Measurements from ENCODE around the gene KCNK15. TPM values are rescaled to one million over a fixed set of nuclear protein-coding genes. Genes with fewer than 3 reads are reported as not detected.

KCNK15 gene
- total RNA-seq, 1 experiment from 2014 or later: 3.0 TPM

GRCh38 chr20:44800391-44801046 is 54.9 kb downstream of the KCNK15 start:
- intact Hi-C loops (cut with micrococcal nuclease): no loop called here
- no TSS peak for BruUV-seq (replicated peaks)
- ATAC-seq: no peak
- Histone ChIP-seq H2AFZ (ENCODE audit: low read length) (no peak overlapping the region), H3K36me3 (ENCODE audit: low read depth, low read length) (no peaks in the 10 kb centered on the region), H3K4me2 (ENCODE audit: low read length) (no peak overlapping the region), H3K27me3 (ENCODE audit: low read length) (peaks cover 41% of the 10 kb centered on the region), H3K9me2 (replicated peaks; ENCODE audit: low read length) (no peaks in the 10 kb centered on the region), H3K4me1 (ENCODE audit: insufficient read depth, low read length) (no peaks in the 10 kb centered on the region), H3K27ac (ENCODE audit: low read length) (no peak overlapping the region), H4K20me1 (ENCODE audit: low read length) (no peaks in the 10 kb centered on the region), H3F3A (ENCODE audit: low read length, unreplicated experiment) (no peaks in the 10 kb centered on the region), H3K4me3 (ENCODE audit: low read length) (no peak overlapping the region), H3K79me2 (ENCODE audit: low read length) (no peaks in the 10 kb centered on the region), H3K9me3 (ENCODE audit: low read length) (no peaks in the 10 kb centered on the region), H3K9ac (ENCODE audit: low read length) (no peak overlapping the region)
- TF ChIP-seq EZH2 (IDR thresholded peaks at IDR 0.05; ENCODE audit: low read length, unreplicated experiment) (no peak), CTCF (conservative IDR thresholded peaks at IDR 0.05; ENCODE audit: low read depth, low read length) (peak; percentile 66), EZH2phosphoT487 (IDR thresholded peaks at IDR 0.05; ENCODE audit: borderline replicate concordance, low read length) (no peak)
- no peak for DNase-seq
- CTCF ChIA-PET: interaction anchor here (0.6 kb wide), 1 partner anchor 311 kb away, joined by 3 read pairs; no protein-coding TSS in a partner anchor
- POLR2A ChIA-PET (ENCODE audit: unreplicated experiment): interaction anchor here (0.6 kb wide), 1 partner anchor 100 kb away, joined by 3 read pairs; no protein-coding TSS in a partner anchor

Other genes with a start within 250 kb of the KCNK15 start
- 75.4 and 92.6 TPM in 2 replicates for gene SERINC3, start 223.8 kb upstream of the KCNK15 start, total RNA-seq (2014; rRNA removed)
- gene PKIG, start 163.3 kb upstream of the KCNK15 start, total RNA-seq (2014; rRNA removed): 47.5 and 49.2 TPM in 2 replicates
- gene ADA, start 94.2 kb upstream of the KCNK15 start, total RNA-seq (2014; rRNA removed): 12.4 and 13.0 TPM in 2 replicates
- gene CCN5, start 30.5 kb upstream of the KCNK15 start, total RNA-seq (2014; rRNA removed): 0.26 TPM in 1 of 2 replicates, not detected in the other
- gene RIMS4, start 64.7 kb downstream of the KCNK15 start, total RNA-seq (2014; rRNA removed): 0.04 and 0.17 TPM in 2 replicates
- 116 and 118 TPM in 2 replicates for gene YWHAB, start 139.8 kb downstream of the KCNK15 start, total RNA-seq (2014; rRNA removed)
- 32.0 and 40.7 TPM in 2 replicates for gene PABPC1L, start 164.2 kb downstream of the KCNK15 start, total RNA-seq (2014; rRNA removed)
- 103 and 120 TPM in 2 replicates for gene TOMM34, start 214.5 kb downstream of the KCNK15 start, total RNA-seq (2014; rRNA removed)
- gene STK4, start 220.6 kb downstream of the KCNK15 start, total RNA-seq (2014; rRNA removed): 18.6 and 20.6 TPM in 2 replicates